Heart left ventricle (tissue), 16 donors: Measurements from ENCODE around the gene KMT5B. TPM values are rescaled to one million over a fixed set of nuclear protein-coding genes. Genes with fewer than 3 reads are reported as not detected.
A peak's percentile ranks its signal among the peaks of the same experiment; 100 is the strongest.

Experiments used
- ATAC-seq, 4 donors: fragments of 200-7000 bp; cut with Tn5 transposase; one replicate each; pipeline ENCODE4 v1.9.1; 2020 to 2022; ENCODE audit warnings: moderate library complexity in 4 of 4, mild to moderate bottlenecking in 3 of 4, moderate number of reproducible peaks in 1 of 4
- DNase-seq, 5 donors: peaks; one replicate each; pipeline ENCODE4 v3.0.0-alpha.2; 2020
- H3K27ac ChIP-seq, 12 donors: fragments of 200-600 bp; sonication (generic) in 4 of 12; one replicate each; pipeline versions ENCODE4 v1.5.0 to v1.8.0; 2016 to 2022; ENCODE audit warnings: mild to moderate bottlenecking in 2 of 12
- H3K27me3 ChIP-seq, 9 donors: fragments of 200-600 bp; sonication (generic) in 2 of 9; one replicate each; pipeline versions ENCODE4 v1.5.1 to v1.8.0; 2016 to 2022; ENCODE audit warnings: mild to moderate bottlenecking in 3 of 9
- H3K36me3 ChIP-seq, 9 donors: fragments of 200-600 bp; sonication (generic) in 2 of 9; one replicate each; pipeline versions ENCODE4 v1.5.0 to v1.8.0; 2018 to 2022; ENCODE audit warnings: mild to moderate bottlenecking in 2 of 9
- H3K4me1 ChIP-seq, 12 donors: fragments of 200-600 bp; sonication (generic) in 4 of 12; one replicate each; pipeline versions ENCODE4 v1.5.0 to v1.8.0; 2016 to 2022; ENCODE audit warnings: mild to moderate bottlenecking in 3 of 12
- H3K4me3 ChIP-seq, 12 donors: fragments of 200-600 bp; sonication (generic) in 4 of 12; one replicate each; pipeline versions ENCODE4 v1.5.0 to v1.8.0; 2017 to 2022; ENCODE audit warnings: mild to moderate bottlenecking in 9 of 12, moderate library complexity in 4 of 12
- H3K9me3 ChIP-seq, 12 donors: fragments of 200-600 bp; sonication (generic) in 4 of 12; one replicate each; pipeline versions ENCODE4 v1.5.0 to v1.8.0; 2016 to 2022; ENCODE audit warnings: mild to moderate bottlenecking in 1 of 12
- CTCF ChIP-seq, 12 donors: fragments of 200-600 bp; sonication (generic) in 4 of 12; IDR thresholded peaks; one replicate each; pipeline versions ENCODE4 v1.5.0 to v1.8.0; 2018 to 2022; ENCODE audit warnings: antibody characterized with exemption in 12 of 12, mild to moderate bottlenecking in 5 of 12
- POLR2A ChIP-seq, 2 donors: fragments of 450-650 bp; IDR thresholded peaks; one replicate each; pipeline ENCODE4 v1.6.1; 2017; ENCODE audit warnings: antibody characterized with exemption in 2 of 2, mild to moderate bottlenecking in 2 of 2, moderate library complexity in 2 of 2
- WGBS, 4 donors: extraction: QIAGEN DNeasy Blood & Tissue Kit in 2 of 4; methylation state at CpG; one replicate each; pipeline versions ENCODE4 v1.1.5 to v1.1.7; 2013 to 2018; 5-methylcytosine and 5-hydroxymethylcytosine counted together
- intact Hi-C, 10 donors: fragments of 100-400 bp; cut with DNase I; formaldehyde crosslinking; loops; one replicate each; pipeline versions ENCODE4 v1.11.1 to v1.14.2; 2022
- polyA plus RNA-seq, 2 donors: library from polyadenylated mRNA; stranded (reverse); fragments of 200-250 nt; gene quantifications; one replicate each; pipeline ENCODE4 v1.2.3, GENCODE V29; 2013
- total RNA-seq, 9 donors: library from RNA; depleted of rRNA in 2 of 9; stranded (reverse); fragments of >200 nt in 2 of 9; fragmentation: NEBNext Ultra II Directional in 3 of 9; extraction: Animal tissue kit (Norgen Biotek cat#: 25700) in 3 of 9; gene quantifications; one replicate each; pipeline versions ENCODE4 v1.1.0 to v1.2.4, GENCODE V29; 2016 to 2023
- donor health status: ischemic (EF 13 %, LVEDD 7.1; RV severe dilation, severe dysfunction).
- donor health status: healthy with polysubstance abuse.
- donor health status: DM: no; HTN: yes; CAD: no.
- donor health status: DM: no; HTN: no; CAD: no.
- donor health status: ischemic (EF 25% LVEDD 6.9; RV normal size, moderate dysfunction).
- donor health status: ischemic (EF 25% LVEDD 5.7; RV mildly dilated, moderate dysfunction).
- donor health status: healthy.
- donor health status: DM: yes; HTN: yes; CAD: no.
- donor health status: ischemic (EF 35%, LVEDD 5.7; RV mildly dilated, moderate dysfunction).
- donor health status: nonischemic (EF 11% LVEDD 7.7; RV severe dilation, severe dysfunction).
- donor health status: DM: yes; HTN: yes; CAD: no.
- donor health status: PGD.
- donor health status: ischemic (EF 29% LVEDD 5.4; RV normal size, mild dysfunction).
- donor health status: nonischemic (EF 23%, LVEDD 6.1; RV moderate dilation, normal function).

KMT5B gene
- total and polyA plus RNA-seq, 11 donors: 15.5 to 37.0 (median 26.5) TPM

GRCh38 chr11:68148071-68148805 is 64.9 kb downstream of the KMT5B start:
- 93 to 94% (median 94%) methylated on average over 18 of the region's 18 CpGs for WGBS, 4 donors
- ATAC-seq: no peak
- TF ChIP-seq POLR2A (IDR thresholded peaks at IDR 0.05) (no peak), CTCF (IDR thresholded peaks at IDR 0.05) (no peak)
- H3K9me3 ChIP-seq: no peaks in the 10 kb centered on the region
- H3K27me3 ChIP-seq: no peaks in the 10 kb centered on the region
- H3K27ac ChIP-seq: no peak overlapping the region
- no peak overlapping the region for H3K4me3 ChIP-seq
- intact Hi-C loops: loop anchor here in 1 of 10 donors (5.0 kb wide), 1 partner anchor 44 kb away; no protein-coding TSS in a partner anchor
- H3K4me1 ChIP-seq: peaks cover 0 to 25% (median 19%) of the 10 kb centered on the region in 12 donors
- H3K36me3 ChIP-seq: no peaks in the 10 kb centered on the region
- DNase-seq: no peak

GRCh38 chr11:68146704-68147474 is 66.2 kb downstream of the KMT5B start:
- no peaks in the 10 kb centered on the region for H3K9me3 ChIP-seq
- H3K4me3 ChIP-seq: no peak overlapping the region
- no peaks in the 10 kb centered on the region for H3K36me3 ChIP-seq
- 38 to 50% (median 42%) methylated on average over 8 to 13 of the region's 13 CpGs for WGBS, 4 donors
- H3K4me1 ChIP-seq: peaks cover 0 to 34% (median 19%) of the 10 kb centered on the region in 12 donors
- intact Hi-C loops: loop anchor here in 1 of 10 donors (5.0 kb wide), 1 partner anchor 45 kb away; no protein-coding TSS in a partner anchor
- peak; percentile 43 to 76 (median 68) for ATAC-seq
- H3K27ac ChIP-seq: peak overlapping the region; percentile 67 to 82 (median 78)
- DNase-seq: peak in 4 of 5 donors; percentile 29 to 69 (median 50)
- TF ChIP-seq CTCF (IDR thresholded peaks at IDR 0.05) (no peak), POLR2A (IDR thresholded peaks at IDR 0.05) (no peak)
- no peaks in the 10 kb centered on the region for H3K27me3 ChIP-seq

- Histone ChIP-seq H3K27ac (peak overlapping the region; percentile 67 to 82 (median 78)), H3K9me3 (no peaks in the 10 kb centered on the region), H3K4me1 (peaks cover 0 to 42% (median 20%) of the 10 kb centered on the region in 12 donors), H3K4me3 (no peak overlapping the region), H3K36me3 (no peaks in the 10 kb centered on the region), H3K27me3 (no peaks in the 10 kb centered on the region)
- no peak for TF ChIP-seq POLR2A (IDR thresholded peaks at IDR 0.05)
- TF ChIP-seq CTCF (IDR thresholded peaks at IDR 0.05): no peak
- peak; percentile 83 to 90 (median 85) for ATAC-seq
- intact Hi-C loops: loop anchor here in 1 of 10 donors (5.0 kb wide), 1 partner anchor 46 kb away; no protein-coding TSS in a partner anchor
- 26 to 39% (median 27%) methylated on average over 14 to 15 of the region's 15 CpGs for WGBS, 4 donors
- peak; percentile 85 to 95 (median 87) for DNase-seq
Observed at GRCh38 chr11:68146010-68146540, 67.0 kb downstream of the KMT5B start.
